HCT116 (cell line): ENCODE measurements around the gene SLC25A28. TPM values are rescaled to one million over a fixed set of nuclear protein-coding genes. Genes with fewer than 3 reads are reported as not detected.

Experiments
- ATAC-seq: fragments of 200-7000 bp; cut with Tn5 transposase; 2 replicates; pipeline ENCODE4 v1.9.1; 2020; ENCODE audit warnings: mild to moderate bottlenecking, moderate library complexity
- BruUV-seq: library from RNA; stranded (reverse); fragments of 400-500 nt; replicated peaks from 2 replicates; lab custom pipeline; 2021; lab: Mats Ljungman, UMichigan
- CTCF ChIA-PET: fragments of 300-600 bp; sonication (Branson Sonifier 250); formaldehyde crosslinking; loops from one replicate; lab custom pipeline; 2021; ENCODE audit warnings: antibody characterized with exemption; lab: Charles Lee
- POLR2A ChIA-PET: fragments of 300-600, 350-600 bp; sonication (Branson Sonifier 250); formaldehyde crosslinking; loops from one replicate; lab custom pipeline; 2021; ENCODE audit warnings: antibody characterized with exemption; lab: Charles Lee
- RAD21 ChIA-PET, 2 experiments: fragments of 300-600 bp; sonication (Branson Sonifier 250); formaldehyde crosslinking; loops; one replicate each; lab custom pipeline; 2023; ENCODE audit warnings: low total read pairs in 2 of 2; ENCODE audit not compliant: uncharacterized antibody in 2 of 2, unreplicated experiment in 2 of 2, low non-redundant PET in 1 of 2; lab: Charles Lee
- DNase-seq: peaks from one replicate; pipeline ENCODE4 v3.0.0-alpha.2; 2010; ENCODE audit warnings: low read depth, low spot score
- H2AFZ ChIP-seq: fragments of 200-600 bp; shearing (Covaris generic), sonication (generic); 2 replicates; pipeline ENCODE4 v1.6.1; 2017; ENCODE audit warnings: low read depth, mixed run types, mixed read lengths, antibody characterized with exemption, low read length; ENCODE audit not compliant: poor library complexity, severe bottlenecking
- H3K27ac ChIP-seq: 2 replicates; pipeline ENCODE4 v1.5.1; 2012; ENCODE audit warnings: low read depth, low read length
- H3K27me3 ChIP-seq: fragments of 200-600 bp; sonication (generic); 2 replicates; pipeline ENCODE4 v1.6.1; 2016; ENCODE audit warnings: mixed run types, low read length, mixed read lengths; ENCODE audit not compliant: insufficient read depth
- H3K36me3 ChIP-seq, 2 experiments: fragments of 200-500 bp in 1 of 2; fragments of 200-600 bp in 1 of 2; sonication (Bioruptor generic) in 1 of 2; sonication (generic) in 1 of 2; 2 replicates each; pipeline versions ENCODE4 v1.5.1 to v1.6.1; 2014 to 2016; ENCODE audit warnings: low read length in 2 of 2, inconsistent platforms in 1 of 2, mixed read lengths in 1 of 2, mixed run types in 1 of 2; ENCODE audit not compliant: insufficient read depth in 2 of 2, control insufficient read depth in 1 of 2
- H3K4me1 ChIP-seq, 2 experiments: fragments of 200-600 bp in 1 of 2; sonication (generic) in 1 of 2; 2 replicates each; pipeline versions ENCODE4 v1.5.1 to v1.6.1; 2012 to 2017; ENCODE audit warnings: low read length in 2 of 2, inconsistent platforms in 1 of 2, mild to moderate bottlenecking in 1 of 2, mixed read lengths in 1 of 2, mixed run types in 1 of 2, moderate library complexity in 1 of 2; ENCODE audit not compliant: insufficient read depth in 2 of 2, control insufficient read depth in 1 of 2
- H3K4me2 ChIP-seq: fragments of 200-600 bp; sonication (generic); 2 replicates; pipeline ENCODE4 v1.6.1; 2017; ENCODE audit warnings: mixed run types, low read length, mixed read lengths
- H3K4me3 ChIP-seq, 2 experiments: fragments of 200-600 bp in 1 of 2; sonication (generic) in 1 of 2; replicated peaks in 1 of 2; 2 replicates each; pipeline ENCODE4 v1.5.1; 2011 to 2016; ENCODE audit warnings: low read length in 2 of 2, control low read depth in 1 of 2, low read depth in 1 of 2, mild to moderate bottlenecking in 1 of 2, mixed read lengths in 1 of 2, mixed run types in 1 of 2
- H3K79me2 ChIP-seq: fragments of 200-600 bp; sonication (generic); 2 replicates; pipeline ENCODE4 v1.6.1; 2017; ENCODE audit warnings: mild to moderate bottlenecking, mixed run types, low read length, moderate library complexity, mixed read lengths; ENCODE audit not compliant: insufficient read depth
- H3K9ac ChIP-seq: fragments of 200-600 bp; sonication (generic); 2 replicates; pipeline ENCODE4 v1.6.1; 2016; ENCODE audit warnings: low read length, mixed read lengths
- H3K9me2 ChIP-seq: fragments of 200-600 bp; sonication (generic), shearing (Covaris generic); 2 replicates; pipeline ENCODE4 v1.6.1; 2017; ENCODE audit warnings: mixed run types, mild to moderate bottlenecking, moderate library complexity; ENCODE audit not compliant: insufficient read depth
- H3K9me3 ChIP-seq, 2 experiments: fragments of 200-500 bp in 1 of 2; fragments of 200-600 bp in 1 of 2; sonication (Bioruptor generic) in 1 of 2; sonication (generic) in 1 of 2; 2 replicates each; pipeline ENCODE4 v1.6.1; 2014 to 2017; ENCODE audit warnings: low read length in 2 of 2, mixed read lengths in 2 of 2, inconsistent platforms in 1 of 2, low read depth in 1 of 2, mild to moderate bottlenecking in 1 of 2, mixed run types in 1 of 2, moderate library complexity in 1 of 2; ENCODE audit not compliant: control insufficient read depth in 1 of 2, insufficient read depth in 1 of 2
- H4K20me1 ChIP-seq: fragments of 200-600 bp; sonication (generic), shearing (Covaris generic); 2 replicates; pipeline ENCODE4 v1.6.1; 2017; ENCODE audit warnings: mixed run types, mild to moderate bottlenecking, moderate library complexity; ENCODE audit not compliant: insufficient read depth
- CBX3 ChIP-seq: IDR thresholded peaks from 2 replicates; pipeline ENCODE4 v1.6.1; 2012; ENCODE audit warnings: low read depth
- CTCF ChIP-seq, 3 experiments: fragments of 200-600 bp in 1 of 3; sonication (generic) in 1 of 3; IDR thresholded peaks in 2 of 3; conservative IDR thresholded peaks in 1 of 3; 2 replicates each; pipeline ENCODE4 v1.5.1; 2012 to 2017; ENCODE audit warnings: low read depth in 2 of 3, low read length in 2 of 3, antibody characterized with exemption in 1 of 3, borderline replicate concordance in 1 of 3, control low read depth in 1 of 3, mild to moderate bottlenecking in 1 of 3, mixed read lengths in 1 of 3, mixed run types in 1 of 3, moderate library complexity in 1 of 3; ENCODE audit not compliant: insufficient read depth in 1 of 3
- EGR1 ChIP-seq: IDR thresholded peaks from 2 replicates; pipeline ENCODE4 v1.6.1; 2012; ENCODE audit warnings: low read depth
- EZH2 ChIP-seq: fragments of 200-600 bp; sonication (generic); IDR thresholded peaks from 2 replicates; pipeline ENCODE4 v1.6.1; 2017; ENCODE audit warnings: antibody characterized with exemption, mixed run types
- EZH2phosphoT487 ChIP-seq: fragments of 200-600 bp; IDR thresholded peaks from 2 replicates; pipeline ENCODE4 v1.6.1; 2018; ENCODE audit warnings: antibody characterized with exemption, borderline replicate concordance
- FOSL1 ChIP-seq: IDR thresholded peaks from 2 replicates; pipeline ENCODE4 v1.6.1; 2012; ENCODE audit warnings: low read depth
- JUND ChIP-seq: IDR thresholded peaks from 2 replicates; pipeline ENCODE4 v1.6.1; 2012
- POLR2AphosphoS5 ChIP-seq: IDR thresholded peaks from 2 replicates; pipeline ENCODE4 v1.6.1; 2011; ENCODE audit warnings: mild to moderate bottlenecking, low read depth, low read length, moderate library complexity
- SIN3A ChIP-seq: IDR thresholded peaks from 2 replicates; pipeline ENCODE4 v1.6.1; 2012; ENCODE audit warnings: low read depth
- SP1 ChIP-seq: IDR thresholded peaks from 2 replicates; pipeline ENCODE4 v1.6.1; 2012; ENCODE audit warnings: low read depth
- SRF ChIP-seq: IDR thresholded peaks from 2 replicates; pipeline ENCODE4 v1.6.1; 2012; ENCODE audit warnings: low read depth
- TCF7L2 ChIP-seq: IDR thresholded peaks from 2 replicates; pipeline ENCODE4 v1.7.0; 2011; ENCODE audit warnings: borderline replicate concordance, inconsistent platforms; ENCODE audit not compliant: insufficient read depth, insufficient read length; ENCODE audit errors: extremely low read depth
- YY1 ChIP-seq: IDR thresholded peaks from 2 replicates; pipeline ENCODE4 v1.6.1; 2011; ENCODE audit warnings: low read length, low read depth, moderate library complexity, mild to moderate bottlenecking; ENCODE audit not compliant: insufficient replicate concordance; ENCODE audit errors: extremely low read depth
- ZBTB33 ChIP-seq: IDR thresholded peaks from 2 replicates; pipeline ENCODE4 v1.6.1; 2011; ENCODE audit warnings: mild to moderate bottlenecking, low read length, moderate library complexity; ENCODE audit not compliant: insufficient replicate concordance; ENCODE audit errors: extremely low read depth
- ZFX ChIP-seq: fragments of 450-650 bp; IDR thresholded peaks from 2 replicates; pipeline ENCODE4 v1.6.1; 2017
- ZNF274 ChIP-seq: fragments of 200-500 bp; sonication (Bioruptor generic); IDR thresholded peaks from 2 replicates; pipeline ENCODE4 v1.6.1; 2014; ENCODE audit warnings: mild to moderate bottlenecking, low read depth, low read length, inconsistent platforms
- intact Hi-C: fragments of 100-400 bp; cut with micrococcal nuclease; formaldehyde crosslinking; loops from 2 replicates; pipeline ENCODE4 v1.10.0; 2022
- total RNA-seq: library from RNA; stranded (reverse); gene quantifications from one replicate; pipeline ENCODE4 v1.2.1, GENCODE V29; 2021; ENCODE audit not compliant: unreplicated experiment

Gene SLC25A28
- total RNA-seq, 1 experiment from 2014 or later: 59.5 TPM

- H3K9me2 ChIP-seq: no peaks in the 10 kb centered on the region
- no peak overlapping the region for H3K4me3 ChIP-seq
- ChIA-PET RAD21 (no interaction called here), POLR2A (no interaction called here), CTCF (no interaction called here)
- H3K9me3 ChIP-seq: no peaks in the 10 kb centered on the region
- H3K79me2 ChIP-seq: no peaks in the 10 kb centered on the region
- DNase-seq (no peak), ATAC-seq (no peak)
- H3K27ac ChIP-seq: no peak overlapping the region
- intact Hi-C loops: no loop called here
- H2AFZ ChIP-seq: no peak overlapping the region
- no peaks in the 10 kb centered on the region for H3K27me3 ChIP-seq
- H3K4me2 ChIP-seq: no peak overlapping the region
- H3K9ac ChIP-seq: no peak overlapping the region
- no TSS peak for BruUV-seq
- H3K36me3 ChIP-seq: no peaks in the 10 kb centered on the region
- H3K4me1 ChIP-seq: peaks cover 0 to 3% of the 10 kb centered on the region in 2 experiments; a peak in 1 of 4 replicates
- H4K20me1 ChIP-seq: no peaks in the 10 kb centered on the region
- no peak for TF ChIP-seq SIN3A
- TF ChIP-seq EZH2phosphoT487: no peak
- TF ChIP-seq TCF7L2: no peak
- TF ChIP-seq JUND: no peak
- no peak for TF ChIP-seq ZBTB33
- TF ChIP-seq EZH2: no peak
- no peak for TF ChIP-seq CTCF (IDR thresholded peaks at IDR 0.05 in 2 of 3, conservative IDR thresholded peaks at IDR 0.05 in 1 of 3; ENCODE audit: borderline replicate concordance in 1 of 3, insufficient read depth in 1 of 3, low read depth in 2 of 3, low read length in 2 of 3)
- TF ChIP-seq POLR2AphosphoS5: no peak
- no peak for TF ChIP-seq ZNF274
- TF ChIP-seq EGR1: no peak
- TF ChIP-seq CBX3: no peak
- no peak for TF ChIP-seq YY1
- no peak for TF ChIP-seq SP1
- no peak for TF ChIP-seq FOSL1
- no peak for TF ChIP-seq ZFX
- TF ChIP-seq SRF: no peak
Observed at GRCh38 chr10:99633832-99634231, 13.6 kb upstream of the SLC25A28 start.
